ENCODE data around the gene DGKI.

DGKI gene

DNA sequence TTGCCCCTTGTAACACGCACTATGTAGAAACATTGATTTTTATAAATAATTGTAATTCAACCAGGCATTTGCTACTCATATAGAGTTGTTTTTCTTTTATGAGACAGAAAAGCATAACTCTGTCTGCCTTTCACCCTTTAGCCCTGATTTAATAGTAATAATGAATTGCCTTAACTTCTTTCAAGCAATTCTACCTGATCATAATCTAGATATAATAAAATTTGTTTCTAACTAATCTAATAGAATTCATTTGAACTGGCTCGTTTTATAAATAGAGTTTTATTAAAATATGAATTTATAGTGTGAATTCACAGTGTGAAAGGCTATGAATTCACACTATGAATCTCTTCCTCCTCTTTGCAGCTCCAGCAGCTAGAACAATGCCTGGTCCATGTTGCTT lies 319.1 kb downstream of the DGKI start:
- DNase-seq = no peak

GRCh38 chr7:137523171-137523570 lies 323.6 kb downstream of the DGKI start:
- no peak for DNase-seq

GRCh38 chr7:137521451-137521850 lies 325.3 kb downstream of the DGKI start:
- no peak for DNase-seq

GRCh38 chr7:137519947-137520346 lies 326.8 kb downstream of the DGKI start:
- DNase-seq = no peak

DNA sequence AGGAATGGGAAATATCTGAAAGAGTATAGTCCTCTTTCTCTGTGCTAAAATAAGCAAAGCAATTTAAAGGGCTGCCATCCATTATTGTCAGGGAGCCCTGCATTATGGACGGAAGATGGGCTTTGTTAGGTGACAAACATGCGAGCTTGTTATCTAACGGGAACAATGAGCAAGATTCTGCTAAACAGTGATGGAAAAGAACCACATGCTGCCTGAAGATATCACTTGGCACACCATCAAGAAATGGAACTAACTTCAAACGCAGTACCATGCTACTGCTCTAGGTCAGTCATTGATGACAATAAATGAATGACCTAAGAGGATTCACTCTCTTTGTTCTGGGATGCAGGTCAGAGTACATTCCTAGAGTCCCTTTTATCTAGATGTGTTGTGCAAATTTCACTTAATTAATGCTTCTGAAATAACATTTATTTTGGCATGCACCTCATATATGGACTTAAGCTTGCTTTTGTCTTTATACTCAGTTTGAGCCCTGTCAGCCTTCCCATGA lies 327.5 kb downstream of the DGKI start:
- no peak for DNase-seq

DNA sequence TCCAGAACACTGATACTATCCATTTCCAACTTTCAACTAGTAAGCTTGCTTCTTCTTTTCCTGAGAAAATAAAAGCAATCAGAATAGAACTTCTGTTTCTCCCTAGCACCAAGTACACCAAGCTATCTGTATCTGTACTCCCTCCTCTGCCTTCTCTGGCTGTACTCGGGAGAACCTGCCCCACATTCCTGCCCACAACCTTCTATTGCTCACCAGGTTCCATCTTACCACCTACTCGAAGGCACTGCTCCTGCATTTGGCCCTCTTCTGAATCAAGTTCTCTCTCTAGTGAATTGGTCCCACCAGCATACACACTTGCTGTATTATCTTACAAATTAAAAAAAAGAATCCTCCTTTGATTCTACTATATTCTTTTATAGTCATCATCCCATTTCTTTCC lies 333.7 kb downstream of the DGKI start:
- DNase-seq = no peak

DNA sequence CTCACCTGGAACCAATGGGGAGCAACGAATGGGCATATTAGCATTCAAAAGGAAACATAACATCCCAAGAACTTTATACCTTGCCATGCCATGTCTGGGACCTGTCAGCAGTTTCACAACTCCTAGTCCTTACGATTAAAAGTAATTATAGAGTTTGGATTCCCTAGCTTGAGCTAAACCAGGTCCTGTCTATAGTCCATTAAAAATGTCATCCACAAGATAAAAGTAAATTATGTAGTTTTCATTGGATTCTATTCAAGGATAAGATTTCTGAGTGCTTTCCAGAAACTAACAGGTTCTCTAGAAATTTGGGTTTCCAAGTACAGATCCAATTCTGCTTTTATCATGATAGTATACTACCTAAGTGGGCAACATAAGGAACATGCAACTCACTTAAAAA lies 339.7 kb downstream of the DGKI start:
- DNase-seq = no peak

DNA sequence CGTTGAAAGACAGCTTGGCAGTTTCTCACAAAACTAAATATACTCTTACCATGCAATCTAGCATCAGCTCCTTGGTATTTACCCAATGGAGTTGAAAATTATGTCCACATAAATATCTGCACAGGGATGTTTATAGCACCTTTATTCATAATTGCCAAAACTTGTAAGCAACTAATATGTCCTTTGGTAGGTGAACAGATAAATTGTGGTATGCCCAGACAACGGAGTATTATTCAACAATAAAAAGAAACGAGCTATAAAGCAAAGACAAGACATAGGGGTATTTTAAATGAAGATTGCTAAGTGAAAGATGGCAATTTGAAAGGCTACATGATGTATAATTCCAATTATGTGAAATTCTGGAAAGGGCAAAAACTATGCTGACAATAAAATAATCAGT lies 340.7 kb downstream of the DGKI start:
- DNase-seq = no peak

- DNase-seq = no peak
Observed at GRCh38 chr7:137501562-137501961, 345.2 kb downstream of the DGKI start.

DNA sequence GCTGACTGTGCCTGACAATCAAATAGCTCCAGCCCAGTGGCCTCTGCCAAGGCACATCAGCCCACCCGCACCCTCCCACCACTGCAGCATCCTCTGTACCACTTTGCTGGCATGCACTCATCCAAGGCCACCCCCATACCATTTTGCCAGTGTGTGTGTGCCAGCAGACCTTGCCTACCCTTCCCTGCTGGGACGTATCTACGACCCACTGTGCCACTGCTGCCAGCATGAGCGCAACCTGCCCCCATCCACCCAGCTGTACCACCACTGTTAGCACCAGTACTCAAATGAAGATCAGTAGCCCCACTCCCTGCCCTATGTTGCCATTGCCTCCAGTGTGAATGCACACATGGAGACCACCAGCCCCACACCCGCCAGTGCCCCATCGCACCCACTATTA lies 353.9 kb downstream of the DGKI start:
- no peak for DNase-seq

DNA sequence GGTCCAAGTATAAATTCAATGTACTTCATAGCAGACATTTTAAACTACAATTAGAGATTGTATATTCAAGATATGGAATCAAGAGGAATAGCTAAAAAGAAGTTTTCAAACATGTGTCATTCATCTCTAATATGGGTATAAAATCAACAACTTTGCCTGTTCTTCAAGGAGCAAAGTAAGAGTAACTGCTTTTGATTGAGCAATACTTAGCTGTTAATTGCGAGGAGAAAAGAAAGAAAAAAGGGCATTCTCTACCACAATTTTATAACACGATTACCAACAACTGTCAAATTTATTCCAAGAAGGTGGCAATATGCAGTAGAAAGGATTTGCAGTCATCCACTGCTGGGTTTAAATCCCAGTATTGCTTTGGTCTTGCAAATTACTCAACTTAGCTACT lies 356.9 kb downstream of the DGKI start:
- DNase-seq = no peak

- DNase-seq = no peak
Observed at GRCh38 chr7:137488038-137488437, 358.7 kb downstream of the DGKI start.

DNA sequence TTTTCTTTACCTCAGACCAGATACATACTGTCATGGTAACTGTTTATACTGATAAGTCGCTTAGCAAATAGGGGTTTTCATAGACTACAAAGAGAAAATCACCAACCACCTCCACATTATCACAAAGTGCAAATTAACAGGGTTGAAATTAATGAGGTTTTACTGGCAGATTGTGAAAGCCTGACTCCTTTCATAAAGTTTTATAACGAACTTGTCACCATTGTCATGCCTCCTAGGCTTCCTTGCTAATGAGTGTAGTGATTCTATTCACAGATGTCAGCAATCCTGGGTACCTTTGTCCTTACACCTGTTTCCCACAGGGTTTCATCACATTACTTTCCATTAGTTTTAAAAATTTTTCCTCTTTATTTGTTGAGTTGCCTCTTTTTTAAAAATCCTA lies 361.0 kb downstream of the DGKI start:
- DNase-seq = peak; percentile 10

- no peak for DNase-seq
Observed at GRCh38 chr7:137484326-137484725, 362.4 kb downstream of the DGKI start.

DNA sequence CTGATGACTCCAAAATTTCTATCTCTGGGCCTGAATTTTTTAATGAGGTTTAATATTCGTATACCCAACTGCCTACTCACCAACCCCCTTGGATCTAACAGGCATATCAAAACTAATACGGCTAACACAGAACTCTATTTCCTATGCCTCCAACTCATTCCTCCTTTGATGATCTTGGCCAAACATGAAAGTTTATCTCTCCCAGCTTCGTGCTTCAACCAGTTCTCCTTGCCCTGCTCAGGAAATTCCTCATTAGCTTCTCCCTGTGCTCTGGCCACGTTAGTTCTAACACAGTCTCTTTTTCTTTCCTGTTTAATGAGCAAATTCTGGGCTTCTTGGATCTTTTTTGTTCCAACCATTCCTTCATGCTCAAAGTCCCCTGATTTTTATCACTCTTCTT lies 364.3 kb downstream of the DGKI start:
- no peak for DNase-seq

DNA sequence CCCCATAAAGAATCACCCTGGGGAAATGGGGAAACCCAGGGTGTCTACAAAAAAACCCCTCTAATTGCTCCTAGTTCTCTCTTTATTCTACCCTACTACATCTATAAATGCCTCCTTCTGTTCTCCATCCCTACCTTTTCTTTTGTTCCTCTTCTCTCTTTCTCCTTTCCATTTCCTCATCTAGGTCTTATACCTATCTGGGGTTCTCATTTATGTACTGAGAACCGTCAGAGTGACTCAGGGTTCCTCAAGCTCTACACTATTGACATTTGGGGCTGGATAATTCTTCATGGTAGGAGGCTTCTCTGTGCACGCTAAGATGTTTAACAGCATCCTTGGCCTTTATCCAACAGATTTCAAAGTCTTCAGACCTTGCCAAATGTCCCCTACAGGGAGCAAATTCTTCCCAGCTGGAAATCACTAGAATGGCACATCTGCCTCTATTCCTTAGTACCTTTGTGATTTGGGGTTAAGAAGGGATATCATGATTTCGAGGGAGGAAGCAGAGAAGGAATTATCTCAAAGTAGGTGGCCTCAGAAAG lies 365.9 kb downstream of the DGKI start:
- DNase-seq = no peak

DNA sequence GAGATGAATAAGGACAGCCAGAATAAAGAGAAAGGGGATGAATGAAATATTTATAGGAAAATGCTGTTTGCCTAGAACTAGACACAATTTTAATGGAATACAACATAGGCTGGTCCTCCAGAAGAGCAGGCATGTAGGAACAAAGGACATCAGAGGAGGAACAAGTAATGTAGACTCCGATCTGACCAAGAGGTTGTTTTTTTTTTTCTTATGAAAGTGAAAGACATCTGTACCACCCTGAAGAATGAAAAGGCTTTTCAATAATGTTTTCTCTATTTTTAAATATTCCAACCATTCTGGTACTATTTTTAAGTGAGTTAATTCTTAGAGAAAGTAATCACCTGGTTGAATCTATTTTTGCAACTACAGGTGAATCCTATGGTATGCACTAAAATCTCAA lies 366.4 kb downstream of the DGKI start:
- DNase-seq = no peak

- DNase-seq = no peak
Observed at GRCh38 chr7:137476937-137477336, 369.8 kb downstream of the DGKI start.

- DNase-seq = no peak
Observed at GRCh38 chr7:137475966-137476365, 370.8 kb downstream of the DGKI start.

DNA sequence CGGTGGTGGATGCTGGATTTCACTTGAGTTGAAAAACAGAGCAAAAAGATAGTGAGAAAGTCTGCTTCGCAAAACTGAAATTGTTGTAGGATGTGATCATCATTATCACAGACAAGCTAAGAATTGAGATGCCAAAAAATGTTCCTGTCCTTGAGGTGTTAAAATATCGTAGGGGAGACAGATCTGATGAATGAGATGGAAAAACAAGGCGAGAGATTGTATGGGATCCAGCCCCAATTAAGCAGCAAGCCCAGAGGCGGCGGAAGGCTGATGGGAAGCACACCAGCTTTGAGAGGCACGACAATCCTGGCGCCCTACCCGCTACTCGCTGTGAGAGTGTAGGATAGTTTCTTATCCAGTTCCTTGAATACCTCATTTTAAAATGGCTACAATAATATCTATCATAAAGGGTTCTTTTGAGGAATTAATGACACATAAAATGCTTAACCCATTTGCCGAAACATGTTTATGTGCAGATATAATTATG lies 372.2 kb downstream of the DGKI start:
- no peak for DNase-seq

DNA sequence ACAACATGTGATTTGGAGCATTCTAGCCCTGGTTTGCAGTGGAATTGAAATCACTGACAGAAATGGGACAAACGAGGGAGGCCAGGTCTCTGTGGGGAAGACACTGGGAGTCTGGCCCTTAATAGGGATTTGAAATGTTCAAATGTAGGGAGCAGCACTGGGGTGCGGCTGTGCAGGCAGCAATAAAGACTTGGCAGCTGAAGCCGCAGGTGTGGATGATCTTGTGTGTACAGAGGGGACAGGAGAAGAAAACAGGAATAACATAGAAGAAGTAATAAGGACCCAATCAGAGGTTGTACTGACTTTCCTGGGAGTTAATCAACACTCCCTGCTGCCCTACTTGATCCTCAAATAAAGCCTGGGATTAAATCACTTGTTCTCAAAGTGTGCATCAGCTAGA lies 375.6 kb downstream of the DGKI start:
- DNase-seq = no peak

DNA sequence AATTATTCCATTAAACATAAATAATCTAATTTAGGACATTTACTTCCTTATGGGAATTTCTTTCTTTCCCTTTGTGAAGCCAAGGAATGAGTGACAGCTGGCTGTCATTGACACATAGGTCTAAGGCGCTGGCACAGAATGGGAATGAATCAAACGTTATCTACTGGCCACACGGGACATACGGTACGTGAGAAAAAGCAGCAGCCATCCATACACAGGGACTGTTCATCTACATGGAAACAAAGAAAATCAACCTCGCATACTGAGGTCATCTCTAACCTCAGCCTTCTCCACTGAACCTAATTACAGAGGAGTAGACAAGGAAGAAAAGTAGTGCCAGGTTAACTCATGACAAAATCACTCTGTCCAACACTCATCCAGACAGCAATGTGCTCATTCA lies 376.9 kb downstream of the DGKI start:
- no peak for DNase-seq

- no peak for DNase-seq
Observed at GRCh38 chr7:137469191-137469811, 377.5 kb downstream of the DGKI start.

- no peak for DNase-seq
Observed at GRCh38 chr7:137462847-137463246, 383.9 kb downstream of the DGKI start.
